K562 (cell line): ENCODE measurements around the gene DNAJC13. TPM values are rescaled to one million over a fixed set of nuclear protein-coding genes. Genes with fewer than 3 reads are reported as not detected.
A peak's percentile ranks its signal among the peaks of the same experiment; 100 is the strongest.

ENCODE experiments used
- BHLHE40 ChIP-seq: IDR thresholded peaks from 2 replicates; pipeline ENCODE4 v1.6.1; 2011; ENCODE audit warnings: low read length, improper control_type of control experiment
- CREM ChIP-seq: IDR thresholded peaks from 2 replicates; pipeline ENCODE4 v1.6.1; 2014; ENCODE audit warnings: antibody characterized with exemption, low read depth
- GABPB1 ChIP-seq: sonication (generic); formaldehyde crosslinking; IDR thresholded peaks from 2 replicates; pipeline ENCODE4 v1.8.0; 2022; ENCODE audit warnings: mild to moderate bottlenecking, missing genetic modification reagents
- LCOR ChIP-seq: sonication (generic); formaldehyde crosslinking; IDR thresholded peaks from 2 replicates; pipeline ENCODE4 v1.8.0; 2022; ENCODE audit warnings: mild to moderate bottlenecking, missing genetic modification reagents
- SRSF3 ChIP-seq: fragments of 200-400 bp; formaldehyde crosslinking; IDR thresholded peaks from 2 replicates; pipeline ENCODE4 v1.6.1; 2016; ENCODE audit warnings: mild to moderate bottlenecking, low read length, moderate library complexity; ENCODE audit not compliant: insufficient read depth
- SUPT5H ChIP-seq: fragments of 450-650 bp; IDR thresholded peaks from 2 replicates; pipeline ENCODE4 v1.6.1; 2016
- ZNF12 ChIP-seq: sonication (generic); formaldehyde crosslinking; IDR thresholded peaks from 2 replicates; pipeline ENCODE4 v1.4.0; 2020; ENCODE audit warnings: mild to moderate bottlenecking, missing genetic modification reagents
- ZNF174 ChIP-seq: fragments of 250-450 bp; sonication (Bioruptor Pico); IDR thresholded peaks from 2 replicates; pipeline ENCODE4 v1.4.0; 2020; ENCODE audit warnings: mild to moderate bottlenecking
- polyA plus RNA-seq, 8 experiments: library from polyadenylated mRNA; depleted of rRNA in 4 of 8; stranded (reverse) in 5 of 8; unstranded in 3 of 8; fragments of >200 nt; fragmentation: Nextera tagmentation in 2 of 8; fragmentation: Illumina TruSeq in 1 of 8; extraction: Ambion mirVana in 2 of 8; extraction: Trizol in 1 of 8; gene quantifications; 2 replicates each; pipeline versions ENCODE4 v1.2.1 to v1.2.3, GENCODE V29; 2011 to 2014; ENCODE audit warnings: inconsistent platforms in 1 of 8, missing spikeins in 1 of 8
- total RNA-seq, 7 experiments: library from RNA; depleted of rRNA in 6 of 7; stranded (reverse); fragments of >200 nt in 6 of 7; fragmentation: Illumina TruSeq in 2 of 7; extraction: Trizol in 2 of 7; gene quantifications; 2 replicates each; pipeline versions ENCODE4 v1.2.1 to v1.2.3, GENCODE V29; 2011 to 2021; ENCODE audit warnings: low replicate concordance in 1 of 7
- TF ChIP-seq, protein P1 (sequence below): sonication (generic); IDR thresholded peaks from 2 replicates; pipeline ENCODE4 v1.6.1; 2016
- TF ChIP-seq, protein P2 (sequence below): IDR thresholded peaks from 2 replicates; pipeline ENCODE4 v1.6.1; 2014; ENCODE audit warnings: antibody characterized with exemption
- TF ChIP-seq, protein P3 (sequence below), 2 experiments: IDR thresholded peaks; 2 replicates each; pipeline ENCODE4 v1.6.1; 2012; ENCODE audit warnings: improper control_type of control experiment in 2 of 2, low read depth in 2 of 2, low read length in 2 of 2, borderline replicate concordance in 1 of 2
- TF ChIP-seq, protein P4 (sequence below), 2 experiments: IDR thresholded peaks in 1 of 2; conservative IDR thresholded peaks in 1 of 2; 2 replicates each; pipeline ENCODE4 v1.6.1; 2016; ENCODE audit warnings: low read depth in 2 of 2, mild to moderate bottlenecking in 1 of 2, missing compliant biosample characterization in 1 of 2, missing genetic modification characterization in 1 of 2, moderate library complexity in 1 of 2
- TF ChIP-seq, protein P5 (sequence below): fragments of 450-650 bp; IDR thresholded peaks from 2 replicates; pipeline ENCODE4 v1.6.1; 2016

Gene DNAJC13
- total and polyA plus RNA-seq, 9 of the 15 experiments (the other 6 are each of a cell fraction or from before 2014, with no cell fraction given) = 2.9 to 17.1 (median 10.2) TPM

DNA sequence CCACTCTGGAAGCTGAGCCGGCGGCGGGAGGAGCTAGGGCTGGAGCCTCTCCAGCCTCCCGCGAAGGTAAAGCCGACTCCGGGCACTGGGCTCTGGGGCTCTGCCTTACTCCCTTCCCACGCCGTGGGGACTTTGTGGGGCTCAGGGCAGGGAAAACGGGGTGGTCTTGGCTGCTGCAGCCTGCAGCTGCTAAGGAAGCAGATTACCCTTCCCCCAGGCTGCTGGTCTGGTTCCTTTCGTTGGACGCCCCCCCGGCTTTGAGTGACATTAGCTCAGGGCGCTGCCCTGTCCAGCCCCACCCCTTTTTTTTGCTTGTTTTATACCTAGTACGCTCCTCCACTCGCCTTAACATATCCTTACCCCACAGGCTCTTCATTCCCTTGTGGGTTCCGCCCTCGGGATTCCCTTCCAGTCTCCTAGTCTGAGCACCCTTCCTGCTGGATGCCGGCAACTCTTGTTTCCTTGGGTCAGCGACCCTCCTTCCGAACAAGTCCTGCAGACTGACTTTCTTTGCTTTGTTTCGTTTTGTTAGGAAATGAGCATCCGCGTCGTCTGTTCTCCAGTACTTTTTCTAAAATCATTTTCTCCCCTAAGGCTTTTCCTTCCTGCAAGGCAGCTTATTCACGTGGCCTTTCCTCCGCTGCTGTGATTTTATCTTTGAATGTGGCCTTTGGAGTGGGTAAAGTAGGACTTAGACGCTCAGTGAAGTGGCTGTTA lies 551 bp downstream of the DNAJC13 start (continued):
- TF ChIP-seq, protein P1, sequence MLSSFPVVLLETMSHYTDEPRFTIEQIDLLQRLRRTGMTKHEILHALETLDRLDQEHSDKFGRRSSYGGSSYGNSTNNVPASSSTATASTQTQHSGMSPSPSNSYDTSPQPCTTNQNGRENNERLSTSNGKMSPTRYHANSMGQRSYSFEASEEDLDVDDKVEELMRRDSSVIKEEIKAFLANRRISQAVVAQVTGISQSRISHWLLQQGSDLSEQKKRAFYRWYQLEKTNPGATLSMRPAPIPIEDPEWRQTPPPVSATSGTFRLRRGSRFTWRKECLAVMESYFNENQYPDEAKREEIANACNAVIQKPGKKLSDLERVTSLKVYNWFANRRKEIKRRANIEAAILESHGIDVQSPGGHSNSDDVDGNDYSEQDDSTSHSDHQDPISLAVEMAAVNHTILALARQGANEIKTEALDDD = no peak; the same call in 1 of the 2 replicates
- TF ChIP-seq ZNF174 (CRISPR knock-in tag) (no peak), LCOR (peak; percentile 62; the same call in 1 of the 2 replicates), ZNF12 (CRISPR knock-in tag) (no peak), CREM (0 out of 2 replicates have a peak, but pooled peaks have one; percentile 13), BHLHE40 (peak; percentile 14; the same call in 1 of the 2 replicates), SRSF3 (no peak), GABPB1 (CRISPR knock-in tag) (peak; percentile 47; the same call in 1 of the 2 replicates), SUPT5H (0 out of 2 replicates have a peak, but pooled peaks have one; percentile 31)
- TF ChIP-seq, protein P2, sequence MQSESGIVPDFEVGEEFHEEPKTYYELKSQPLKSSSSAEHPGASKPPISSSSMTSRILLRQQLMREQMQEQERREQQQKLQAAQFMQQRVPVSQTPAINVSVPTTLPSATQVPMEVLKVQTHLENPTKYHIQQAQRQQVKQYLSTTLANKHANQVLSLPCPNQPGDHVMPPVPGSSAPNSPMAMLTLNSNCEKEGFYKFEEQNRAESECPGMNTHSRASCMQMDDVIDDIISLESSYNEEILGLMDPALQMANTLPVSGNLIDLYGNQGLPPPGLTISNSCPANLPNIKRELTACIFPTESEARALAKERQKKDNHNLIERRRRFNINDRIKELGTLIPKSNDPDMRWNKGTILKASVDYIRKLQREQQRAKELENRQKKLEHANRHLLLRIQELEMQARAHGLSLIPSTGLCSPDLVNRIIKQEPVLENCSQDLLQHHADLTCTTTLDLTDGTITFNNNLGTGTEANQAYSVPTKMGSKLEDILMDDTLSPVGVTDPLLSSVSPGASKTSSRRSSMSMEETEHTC = no peak
- TF ChIP-seq, protein P3, sequence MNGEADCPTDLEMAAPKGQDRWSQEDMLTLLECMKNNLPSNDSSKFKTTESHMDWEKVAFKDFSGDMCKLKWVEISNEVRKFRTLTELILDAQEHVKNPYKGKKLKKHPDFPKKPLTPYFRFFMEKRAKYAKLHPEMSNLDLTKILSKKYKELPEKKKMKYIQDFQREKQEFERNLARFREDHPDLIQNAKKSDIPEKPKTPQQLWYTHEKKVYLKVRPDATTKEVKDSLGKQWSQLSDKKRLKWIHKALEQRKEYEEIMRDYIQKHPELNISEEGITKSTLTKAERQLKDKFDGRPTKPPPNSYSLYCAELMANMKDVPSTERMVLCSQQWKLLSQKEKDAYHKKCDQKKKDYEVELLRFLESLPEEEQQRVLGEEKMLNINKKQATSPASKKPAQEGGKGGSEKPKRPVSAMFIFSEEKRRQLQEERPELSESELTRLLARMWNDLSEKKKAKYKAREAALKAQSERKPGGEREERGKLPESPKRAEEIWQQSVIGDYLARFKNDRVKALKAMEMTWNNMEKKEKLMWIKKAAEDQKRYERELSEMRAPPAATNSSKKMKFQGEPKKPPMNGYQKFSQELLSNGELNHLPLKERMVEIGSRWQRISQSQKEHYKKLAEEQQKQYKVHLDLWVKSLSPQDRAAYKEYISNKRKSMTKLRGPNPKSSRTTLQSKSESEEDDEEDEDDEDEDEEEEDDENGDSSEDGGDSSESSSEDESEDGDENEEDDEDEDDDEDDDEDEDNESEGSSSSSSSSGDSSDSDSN (IDR thresholded peaks at IDR 0.05; ENCODE audit: borderline replicate concordance in 1 of 2, low read depth in 2 of 2, low read length in 2 of 2) = 0 out of 4 replicates have a peak, but pooled peaks of 1 of the 2 experiments have one; percentile 43
- TF ChIP-seq, protein P4, sequence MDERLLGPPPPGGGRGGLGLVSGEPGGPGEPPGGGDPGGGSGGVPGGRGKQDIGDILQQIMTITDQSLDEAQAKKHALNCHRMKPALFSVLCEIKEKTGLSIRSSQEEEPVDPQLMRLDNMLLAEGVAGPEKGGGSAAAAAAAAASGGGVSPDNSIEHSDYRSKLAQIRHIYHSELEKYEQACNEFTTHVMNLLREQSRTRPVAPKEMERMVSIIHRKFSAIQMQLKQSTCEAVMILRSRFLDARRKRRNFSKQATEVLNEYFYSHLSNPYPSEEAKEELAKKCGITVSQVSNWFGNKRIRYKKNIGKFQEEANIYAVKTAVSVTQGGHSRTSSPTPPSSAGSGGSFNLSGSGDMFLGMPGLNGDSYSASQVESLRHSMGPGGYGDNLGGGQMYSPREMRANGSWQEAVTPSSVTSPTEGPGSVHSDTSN (CRISPR knock-in tag; IDR thresholded peaks at IDR 0.05; ENCODE audit: low read depth) = peak; percentile 7; the same call in 1 of the 2 replicates
- TF ChIP-seq, protein P4 (tag; conservative IDR thresholded peaks at IDR 0.05; ENCODE audit: low read depth) = peak; percentile 61
- TF ChIP-seq, protein P5, sequence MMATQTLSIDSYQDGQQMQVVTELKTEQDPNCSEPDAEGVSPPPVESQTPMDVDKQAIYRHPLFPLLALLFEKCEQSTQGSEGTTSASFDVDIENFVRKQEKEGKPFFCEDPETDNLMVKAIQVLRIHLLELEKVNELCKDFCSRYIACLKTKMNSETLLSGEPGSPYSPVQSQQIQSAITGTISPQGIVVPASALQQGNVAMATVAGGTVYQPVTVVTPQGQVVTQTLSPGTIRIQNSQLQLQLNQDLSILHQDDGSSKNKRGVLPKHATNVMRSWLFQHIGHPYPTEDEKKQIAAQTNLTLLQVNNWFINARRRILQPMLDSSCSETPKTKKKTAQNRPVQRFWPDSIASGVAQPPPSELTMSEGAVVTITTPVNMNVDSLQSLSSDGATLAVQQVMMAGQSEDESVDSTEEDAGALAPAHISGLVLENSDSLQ = peak; percentile 92
